Esophagus squamous epithelium (tissue), 5 donors: ENCODE results near the gene DNM1L. TPM values are rescaled to one million over a fixed set of nuclear protein-coding genes. Genes with fewer than 3 reads are reported as not detected.

Experiments
- DNase-seq: peaks from one replicate; lab custom pipeline; 2025; lab: John Stamatoyannopoulos, UW
- H3K27ac ChIP-seq, 4 donors: fragments of 200-600 bp; sonication (generic); one replicate each; pipeline ENCODE4 v1.5.1; 2016 to 2019; ENCODE audit warnings: mild to moderate bottlenecking in 1 of 4
- H3K27me3 ChIP-seq, 4 donors: fragments of 200-600 bp; sonication (generic); 1 replicate in 3 of 4; 2 replicates in 1 of 4; pipeline versions ENCODE4 v1.5.1 to v1.6.0; 2017 to 2021; ENCODE audit warnings: antibody characterized with exemption in 1 of 4
- H3K36me3 ChIP-seq, 3 donors: fragments of 200-600 bp; sonication (generic); one replicate each; pipeline ENCODE4 v1.5.1; 2016 to 2019
- H3K4me1 ChIP-seq, 3 donors: fragments of 200-600 bp; sonication (generic); one replicate each; pipeline ENCODE4 v1.5.1; 2017 to 2019
- H3K4me3 ChIP-seq, 4 donors: fragments of 200-600 bp; sonication (generic); 1 replicate in 3 of 4; 2 replicates in 1 of 4; pipeline ENCODE4 v1.5.1; 2016 to 2019; ENCODE audit warnings: mild to moderate bottlenecking in 2 of 4, moderate library complexity in 1 of 4
- H3K9me3 ChIP-seq, 3 donors: fragments of 200-600 bp; sonication (generic); one replicate each; pipeline ENCODE4 v1.5.1; 2016 to 2019
- CTCF ChIP-seq, 6 experiments: fragments of 450-650 bp in 4 of 6; fragments of 200-600 bp in 2 of 6; sonication (generic) in 2 of 6; IDR thresholded peaks; one replicate each; pipeline ENCODE4 v1.5.1; 2016 to 2019; ENCODE audit warnings: antibody characterized with exemption in 6 of 6, mild to moderate bottlenecking in 4 of 6, moderate library complexity in 4 of 6
- POLR2A ChIP-seq, 4 donors: fragments of 450-650 bp; IDR thresholded peaks; one replicate each; pipeline ENCODE4 v1.6.1; 2017; ENCODE audit warnings: antibody characterized with exemption in 4 of 4, mild to moderate bottlenecking in 4 of 4, moderate library complexity in 3 of 4
- whole genome bisulfite sequencing, 2 donors: methylation state at CpG; one replicate each; pipeline ENCODE4 v1.1.5; 2018; 5-methylcytosine and 5-hydroxymethylcytosine counted together
- intact Hi-C: fragments of 100-400 bp; cut with DNase I; formaldehyde crosslinking; loops from one replicate; pipeline ENCODE4 v1.15.0; 2022
- small RNA-seq, 4 donors: library from RNA; depleted of rRNA; stranded (forward); fragments of <200 nt; gene quantifications; one replicate each; pipeline ENCODE3, GENCODE V24; 2016
- total RNA-seq, 4 donors: library from RNA; depleted of rRNA; stranded (reverse); fragments of >200 nt; gene quantifications; one replicate each; pipeline ENCODE4 v1.1.0, GENCODE V29; 2016
- donor health status: DM: yes; HTN: yes; CAD: no.

Gene DNM1L
- total RNA-seq, 4 donors from 2014 or later = 28.2 to 66.2 (median 48.6) TPM

DNA sequence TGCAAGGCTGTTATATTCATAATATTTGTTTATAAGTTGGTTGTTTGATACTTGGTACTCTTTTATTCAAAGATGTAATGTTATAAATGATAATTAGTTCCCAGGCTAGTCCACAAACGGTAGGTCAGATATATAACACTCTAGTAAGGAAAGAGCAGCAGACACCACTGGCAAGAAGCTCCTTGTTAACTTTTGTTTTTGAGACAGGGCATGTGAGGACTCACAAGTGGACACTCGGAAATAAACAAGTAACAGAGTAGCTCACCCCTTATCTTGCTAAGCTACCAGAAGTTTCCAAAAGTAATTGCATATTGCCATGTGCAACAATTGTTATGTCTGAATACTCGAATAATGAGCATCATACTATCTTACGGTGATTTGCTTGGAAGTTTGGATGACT, 115.2 kb downstream of the DNM1L start:
- H3K9me3 ChIP-seq = no peaks in the 10 kb centered on the region
- H3K36me3 ChIP-seq = peaks cover 0 to 3% (median 0%) of the 10 kb centered on the region in 3 donors
- TF ChIP-seq POLR2A (IDR thresholded peaks at IDR 0.05) (no peak), CTCF (IDR thresholded peaks at IDR 0.05) (no peak)
- intact Hi-C loops = no loop called here
- WGBS, 2 donors = 56 to 76% methylated on average over 4 of the region's 4 CpGs
- DNase-seq = no peak
- no peak overlapping the region for H3K27ac ChIP-seq
- no peak overlapping the region for H3K4me3 ChIP-seq
- no peaks in the 10 kb centered on the region for H3K27me3 ChIP-seq
- H3K4me1 ChIP-seq = no peaks in the 10 kb centered on the region

Small RNA genes lying within 50 kb of the gene (small RNA-seq; reads per million reads assigned to genes)
- gene RF00019 = 0 reads per million in 4 donors

Other genes starting within 250 kb of the DNM1L start
- 10 to 100 TPM; 17.0 to 26.3 (median 22.8) TPM for gene YARS2, start 76.6 kb downstream of the DNM1L start, total RNA-seq
- gene PKP2, start 217.5 kb downstream of the DNM1L start, total RNA-seq = 10 to 100 TPM in 3 of 4 donors, 1 to 10 TPM in 1; 8.5 to 22.5 (median 21.6) TPM